DMS 273 treated with DMSO at 0.1 percent for 48 hours (cell line): ENCODE data around the gene AKAP8L.

Experiments used
- DNase-seq: peaks from one replicate; lab custom pipeline; 2025; lab: John Stamatoyannopoulos, UW

The AKAP8L gene

GRCh38 chr19:15418579-15419412 is at the start of gene AKAP8L:
Gene AKAP8L, minus strand, starts transcription at chr19:15418988. Its CDS starts 65 bp downstream, at chr19:15418923.
- DNase-seq: peak; percentile 99

- no peak for DNase-seq
Observed at GRCh38 chr19:15467734-15468214, 49.0 kb upstream of the AKAP8L start.

- DNase-seq: no peak
Observed at GRCh38 chr19:15466851-15467733, 48.3 kb upstream of the AKAP8L start.

GRCh38 chr19:15464394-15465385 is 45.9 kb upstream of the AKAP8L start, which contains the start of gene RASAL3:
Gene RASAL3, minus strand, starts transcription at chr19:15464544. Its CDS starts 186 bp downstream, at chr19:15464358.
- no peak for DNase-seq

- DNase-seq: no peak
Observed at GRCh38 chr19:15463861-15464371, 45.1 kb upstream of the AKAP8L start.

- no peak for DNase-seq
Observed at GRCh38 chr19:15461694-15462093, 42.9 kb upstream of the AKAP8L start.

- DNase-seq: no peak
Observed at GRCh38 chr19:15457701-15458484, 39.1 kb upstream of the AKAP8L start.

- DNase-seq: no peak
Observed at GRCh38 chr19:15456871-15457700, 38.3 kb upstream of the AKAP8L start.

GRCh38 chr19:15456441-15456840 is 37.7 kb upstream of the AKAP8L start:
- no peak for DNase-seq

- no peak for DNase-seq
Observed at GRCh38 chr19:15455996-15456395, 37.2 kb upstream of the AKAP8L start.

GRCh38 chr19:15453906-15454860 is 35.4 kb upstream of the AKAP8L start:
- DNase-seq: no peak

- DNase-seq: no peak
Observed at GRCh38 chr19:15453091-15453578, 34.3 kb upstream of the AKAP8L start.

GRCh38 chr19:15452111-15453047 is 33.6 kb upstream of the AKAP8L start:
- peak; percentile 61 for DNase-seq

GRCh38 chr19:15450528-15450890 is 31.7 kb upstream of the AKAP8L start:
- no peak for DNase-seq

GRCh38 chr19:15449620-15450527 is 31.1 kb upstream of the AKAP8L start, which contains the start of gene WIZ:
Gene WIZ, minus strand, starts transcription at chr19:15449956. Its CDS starts 1,649 bp downstream, at chr19:15448307.
- no peak for DNase-seq
